Glutamatergic neuron (in vitro differentiated cells): Measurements from ENCODE around the gene TWNK. TPM values are rescaled to one million over a fixed set of nuclear protein-coding genes. Genes with fewer than 3 reads are reported as not detected.

Source experiments
- DNase-seq: peaks from one replicate; pipeline ENCODE4 v3.0.0; 2022
- H3K27ac Mint-ChIP-seq: one replicate; pipeline ENCODE4 v1.8.0; 2020; ENCODE audit warnings: mild to moderate bottlenecking, mixed read lengths, inconsistent platforms; ENCODE audit not compliant: unreplicated experiment
- H3K27me3 Mint-ChIP-seq: one replicate; pipeline ENCODE4 v1.8.0; 2020; ENCODE audit warnings: mild to moderate bottlenecking, moderate library complexity, mixed read lengths, inconsistent platforms; ENCODE audit not compliant: unreplicated experiment
- H3K36me3 Mint-ChIP-seq: one replicate; pipeline ENCODE4 v1.8.0; 2020; ENCODE audit warnings: mild to moderate bottlenecking, mixed read lengths, inconsistent platforms; ENCODE audit not compliant: unreplicated experiment
- H3K4me1 Mint-ChIP-seq: one replicate; pipeline ENCODE4 v1.8.0; 2020; ENCODE audit warnings: mild to moderate bottlenecking, low read depth, mixed read lengths, inconsistent platforms; ENCODE audit not compliant: unreplicated experiment
- H3K4me3 Mint-ChIP-seq: one replicate; pipeline ENCODE4 v1.8.0; 2020; ENCODE audit warnings: mild to moderate bottlenecking, mixed read lengths, inconsistent platforms; ENCODE audit not compliant: unreplicated experiment
- H3K9me3 Mint-ChIP-seq: one replicate; pipeline ENCODE4 v1.8.0; 2020; ENCODE audit warnings: mild to moderate bottlenecking, moderate library complexity, mixed read lengths, inconsistent platforms; ENCODE audit not compliant: unreplicated experiment
- CTCF ChIP-seq: fragments of 200-600 bp; sonication (generic); IDR thresholded peaks from one replicate; pipeline ENCODE4 v1.5.0; 2021; ENCODE audit not compliant: partially characterized antibody, unreplicated experiment
- total RNA-seq: library from RNA; stranded (reverse); fragmentation: NEBNext Ultra II Directional; extraction: Animal tissue kit (Norgen Biotek cat#: 25700); gene quantifications from one replicate; pipeline ENCODE4 v1.2.1, GENCODE V29; 2021; ENCODE audit not compliant: unreplicated experiment

The TWNK gene
- total RNA-seq, 1 donor from 2014 or later, result 10.1 TPM

- DNase-seq, result no peak
- Mint-ChIP-seq H3K4me1 (no peaks in the 10 kb centered on the region), H3K4me3 (no peak overlapping the region), H3K36me3 (no peaks in the 10 kb centered on the region), H3K27ac (no peak overlapping the region), H3K27me3 (no peaks in the 10 kb centered on the region), H3K9me3 (no peaks in the 10 kb centered on the region)
- TF ChIP-seq CTCF, result no peak
These were observed 38.4 kb upstream of the TWNK start for GRCh38 chr10:100948916-100949315.

GRCh38 chr10:100960251-100960650, 27.1 kb upstream of the TWNK start:
- Mint-ChIP-seq H3K4me1 (no peaks in the 10 kb centered on the region), H3K4me3 (no peak overlapping the region), H3K27ac (no peak overlapping the region), H3K27me3 (no peaks in the 10 kb centered on the region), H3K9me3 (no peaks in the 10 kb centered on the region), H3K36me3 (no peaks in the 10 kb centered on the region)
- DNase-seq, result no peak
- TF ChIP-seq CTCF, result no peak

GRCh38 chr10:100962351-100963080, 24.8 kb upstream of the TWNK start:
- Mint-ChIP-seq H3K36me3 (no peaks in the 10 kb centered on the region), H3K4me3 (no peak overlapping the region), H3K9me3 (no peaks in the 10 kb centered on the region), H3K27ac (no peak overlapping the region), H3K4me1 (no peaks in the 10 kb centered on the region), H3K27me3 (no peaks in the 10 kb centered on the region)
- TF ChIP-seq CTCF, result no peak
- DNase-seq, result no peak

DNA sequence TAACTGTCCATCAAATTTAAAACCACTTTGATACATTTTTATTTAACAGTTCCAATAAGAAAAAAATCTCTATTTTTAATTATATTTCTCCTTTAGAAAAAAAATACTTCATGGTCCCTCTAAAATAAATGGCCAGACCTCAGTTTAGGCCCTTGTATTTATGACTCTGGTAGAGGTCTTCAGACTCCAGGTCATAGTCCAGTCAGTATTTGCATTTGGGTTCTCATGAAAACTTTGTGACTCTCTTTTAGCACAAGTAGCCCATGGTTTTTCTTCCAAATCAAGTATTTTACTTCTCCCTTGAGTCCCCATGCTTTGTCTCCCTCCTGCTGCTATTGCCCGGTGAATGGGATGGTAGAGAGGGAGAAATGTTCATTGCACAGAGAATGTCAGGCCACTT, 23.5 kb upstream of the TWNK start:
- TF ChIP-seq CTCF, result no peak

GRCh38 chr10:100965820-100966219, 21.5 kb upstream of the TWNK start:
- Mint-ChIP-seq H3K9me3 (peaks cover 6% of the 10 kb centered on the region), H3K27me3 (peaks cover 5% of the 10 kb centered on the region), H3K36me3 (no peaks in the 10 kb centered on the region), H3K4me1 (peaks cover 6% of the 10 kb centered on the region), H3K4me3 (no peak overlapping the region), H3K27ac (no peak overlapping the region)
- no peak for DNase-seq
- TF ChIP-seq CTCF, result no peak

More for the DNA sequence above, 23.5 kb upstream of the TWNK start:
- Mint-ChIP-seq H3K4me3 (no peak overlapping the region), H3K36me3 (no peaks in the 10 kb centered on the region), H3K4me1 (no peaks in the 10 kb centered on the region), H3K27ac (no peak overlapping the region), H3K27me3 (peaks cover 5% of the 10 kb centered on the region), H3K9me3 (peaks cover 6% of the 10 kb centered on the region)
- no peak for DNase-seq
